GM18505 (cell line): ENCODE results near the gene LY6G6D.

ENCODE experiments used
- ATAC-seq: cut with Tn5 transposase; IDR thresholded peaks from one replicate; pipeline ENCODE4 v1.9.1; 2021; ENCODE audit not compliant: unreplicated experiment
- POLR2A ChIP-seq: IDR thresholded peaks from 4 replicates; pipeline ENCODE4 v1.6.1; 2011; ENCODE audit warnings: borderline replicate concordance; ENCODE audit not compliant: insufficient read depth, insufficient read length; ENCODE audit errors: extremely low read depth

Gene LY6G6D

GRCh38 chr6:31717499-31718222, 2.5 kb downstream of the LY6G6D start:
- TF ChIP-seq POLR2A, result no peak
- ATAC-seq, result no peak

DNA sequence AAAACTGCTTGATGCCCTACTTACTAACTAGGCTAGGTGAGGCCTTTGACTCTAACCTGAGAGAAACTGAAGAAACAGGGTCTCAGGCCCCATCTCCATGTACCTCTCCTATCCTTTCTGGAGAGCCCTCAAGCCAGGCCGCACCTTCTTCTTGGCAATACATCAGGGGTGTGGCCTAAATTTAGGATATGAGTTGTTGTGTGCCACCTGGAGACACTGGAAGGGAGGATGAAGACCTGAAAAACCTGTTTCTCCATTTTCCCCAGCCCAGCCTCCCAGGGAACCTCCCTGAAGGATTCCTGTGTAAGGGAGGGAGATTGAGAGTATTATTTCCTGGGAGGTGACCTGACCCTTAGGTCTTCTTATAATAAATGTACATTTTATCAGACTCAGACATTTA, 3.1 kb downstream of the LY6G6D start:
- no peak for TF ChIP-seq POLR2A
- ATAC-seq, result no peak

GRCh38 chr6:31719001-31719400, 3.9 kb downstream of the LY6G6D start:
- no peak for ATAC-seq
- TF ChIP-seq POLR2A, result no peak

- no peak for TF ChIP-seq POLR2A
- no peak for ATAC-seq
These were observed 5.1 kb downstream of the LY6G6D start for GRCh38 chr6:31720196-31720770.

GRCh38 chr6:31721351-31722020, 6.3 kb downstream of the LY6G6D start, which contains the start of gene LY6G6C:
Gene LY6G6C (minus strand): TSS chr6:31721746. CDS start chr6:31721679, 67 bp downstream.
- ATAC-seq, result no peak
- no peak for TF ChIP-seq POLR2A

DNA sequence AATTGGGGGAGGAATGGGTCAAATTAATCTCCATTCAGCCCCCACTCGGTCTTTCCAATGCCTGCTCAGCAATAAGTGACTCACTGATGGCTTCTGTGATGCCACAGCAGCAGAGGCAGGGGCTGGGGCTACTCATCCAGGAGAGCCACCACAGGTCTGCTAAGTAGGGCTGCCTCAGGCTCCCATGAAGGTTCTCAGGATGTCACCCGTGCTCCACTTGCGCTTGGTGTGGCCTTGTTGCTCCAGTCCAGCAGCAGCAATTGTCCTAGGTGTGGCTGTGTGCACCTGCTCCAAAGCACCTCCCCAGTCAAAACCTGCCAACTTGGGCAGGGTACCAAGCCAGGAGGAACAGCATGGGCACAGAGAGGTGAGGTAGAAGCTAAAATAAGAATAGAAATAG, 7.0 kb downstream of the LY6G6D start:
- no peak for ATAC-seq
- TF ChIP-seq POLR2A, result no peak

DNA sequence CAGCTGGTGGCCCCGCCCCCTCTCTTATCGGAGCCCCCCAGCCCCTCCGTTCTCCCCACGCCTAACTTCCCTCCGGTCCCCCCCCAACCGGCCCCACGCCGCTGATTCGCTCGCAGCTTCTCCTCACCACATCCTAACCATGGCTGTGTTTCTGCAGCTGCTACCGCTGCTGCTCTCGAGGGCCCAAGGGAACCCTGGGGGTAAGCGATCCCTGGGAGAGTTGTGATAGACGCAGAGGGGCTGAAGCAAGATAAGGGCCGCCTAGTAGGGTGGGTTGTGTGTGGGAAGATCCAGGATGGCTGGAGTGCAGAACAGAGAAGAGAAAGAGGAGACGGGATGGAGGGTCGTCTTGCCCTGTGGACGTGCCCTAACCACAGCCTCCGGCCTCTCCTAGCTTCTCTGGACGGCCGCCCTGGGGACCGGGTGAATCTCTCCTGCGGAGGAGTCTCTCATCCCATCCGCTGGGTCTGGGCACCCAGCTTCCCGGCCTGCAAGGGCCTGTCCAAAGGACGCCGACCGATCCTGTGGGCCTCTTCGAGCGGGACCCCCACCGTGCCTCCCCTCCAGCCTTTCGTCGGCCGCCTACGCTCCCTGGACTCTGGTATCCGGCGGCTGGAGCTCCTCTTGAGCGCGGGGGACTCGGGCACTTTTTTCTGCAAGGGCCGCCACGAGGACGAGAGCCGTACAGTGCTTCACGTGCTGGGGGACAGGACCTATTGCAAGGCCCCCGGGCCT, 8.3 kb downstream of the LY6G6D start, which contains the start of gene MPIG6B:
Gene MPIG6B (plus strand): TSS at position 129 of the 735 bp plus-strand sequence. CDS start 11 bp downstream, at position 140.
- ATAC-seq, result no peak
- no peak for TF ChIP-seq POLR2A

- TF ChIP-seq POLR2A, result no peak
- no peak for ATAC-seq
These were observed 9.0 kb downstream of the LY6G6D start for GRCh38 chr6:31723980-31724691.

DNA sequence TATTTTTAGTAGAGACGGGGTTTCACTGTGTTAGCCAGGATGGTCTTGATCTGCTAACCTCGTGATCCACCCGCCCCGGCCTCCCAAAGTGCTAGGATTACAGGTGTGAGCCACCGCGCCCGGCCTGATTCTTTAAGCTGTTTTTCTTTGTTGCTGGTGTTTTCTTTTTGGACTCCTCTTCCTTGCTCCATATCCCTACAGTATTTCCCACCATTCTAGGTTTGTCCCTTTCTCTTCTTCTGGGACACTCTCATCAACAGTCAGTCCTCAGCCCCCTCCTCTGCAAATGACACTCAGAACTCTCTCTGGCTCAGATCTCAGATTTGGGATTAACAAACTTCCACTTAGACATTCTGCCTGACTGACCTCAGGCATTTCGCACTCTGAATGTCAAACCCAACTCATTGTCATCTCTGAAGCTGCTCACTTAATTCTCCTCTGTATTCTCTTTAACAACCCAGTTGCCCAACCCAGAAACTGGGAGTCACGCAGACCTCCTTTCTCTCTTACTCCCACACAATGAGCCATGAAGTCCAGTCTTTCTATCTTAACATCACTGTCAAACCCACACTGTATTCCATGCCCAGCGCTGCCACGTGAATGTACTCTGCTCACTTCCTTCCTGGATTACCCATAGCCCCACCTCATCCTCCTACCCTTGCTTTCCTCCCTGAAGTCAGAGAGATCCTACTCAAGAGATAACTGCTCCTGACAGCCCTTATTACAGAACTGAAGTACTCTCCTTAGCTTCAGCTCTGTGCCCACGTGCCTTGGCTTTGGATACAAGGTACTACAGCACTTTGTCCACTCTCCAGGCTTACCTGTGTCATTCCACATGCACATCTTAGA, 10.6 kb downstream of the LY6G6D start:
- no peak for TF ChIP-seq POLR2A
- no peak for ATAC-seq

- peak; percentile 51 for TF ChIP-seq POLR2A
- ATAC-seq, result peak; percentile 7
These were observed 12.0 kb downstream of the LY6G6D start for GRCh38 chr6:31727034-31727716.
